ENCODE results near the gene RENBP.
A peak's percentile ranks its signal among the peaks of the same experiment; 100 is the strongest.

RENBP gene

GRCh38 chrX:153931748-153932147 lies 12.7 kb downstream of the RENBP start:
- DNase-seq, result no peak

- no peak for DNase-seq
Observed at GRCh38 chrX:153931151-153931550, 13.3 kb downstream of the RENBP start.

GRCh38 chrX:153930011-153930910 lies 14.2 kb downstream of the RENBP start:
- no peak for DNase-seq

GRCh38 chrX:153929576-153929975 lies 14.9 kb downstream of the RENBP start:
- DNase-seq, result no peak

- no peak for DNase-seq
Observed at GRCh38 chrX:153928846-153929245, 15.6 kb downstream of the RENBP start.

- peak; percentile 83 for DNase-seq
Observed at GRCh38 chrX:153927922-153928760, 16.3 kb downstream of the RENBP start.

- no peak for DNase-seq
Observed at GRCh38 chrX:153927672-153927921, 16.8 kb downstream of the RENBP start.

GRCh38 chrX:153926858-153927671 lies 17.4 kb downstream of the RENBP start:
- DNase-seq, result peak; percentile 35

GRCh38 chrX:153926552-153926857 lies 17.9 kb downstream of the RENBP start:
- DNase-seq, result no peak

GRCh38 chrX:153925739-153926551 lies 18.5 kb downstream of the RENBP start, which contains the start of gene ARHGAP4:
Gene ARHGAP4, minus strand, starts transcription at chrX:153926264. Its CDS starts 62 bp downstream, at chrX:153926202.
- DNase-seq, result no peak

- DNase-seq, result no peak
Observed at GRCh38 chrX:153925387-153925738, 19.1 kb downstream of the RENBP start.

GRCh38 chrX:153924149-153924861 lies 20.1 kb downstream of the RENBP start:
- DNase-seq, result no peak

- peak; percentile 18 for DNase-seq
Observed at GRCh38 chrX:153922932-153923857, 21.2 kb downstream of the RENBP start.

- DNase-seq, result no peak
Observed at GRCh38 chrX:153921511-153922446, 22.7 kb downstream of the RENBP start.

- no peak for DNase-seq
Observed at GRCh38 chrX:153921070-153921469, 23.4 kb downstream of the RENBP start.

- no peak for DNase-seq
Observed at GRCh38 chrX:153920546-153920945, 23.9 kb downstream of the RENBP start.

- DNase-seq, result no peak
Observed at GRCh38 chrX:153919281-153919680, 25.2 kb downstream of the RENBP start.

- no peak for DNase-seq
Observed at GRCh38 chrX:153917869-153918268, 26.6 kb downstream of the RENBP start.

GRCh38 chrX:153913701-153914100 lies 30.7 kb downstream of the RENBP start:
- DNase-seq, result no peak

- DNase-seq, result no peak
Observed at GRCh38 chrX:153913211-153913610, 31.2 kb downstream of the RENBP start.
